ENCODE data around the gene CFAP410. TPM values are rescaled to one million over a fixed set of nuclear protein-coding genes. Genes with fewer than 3 reads are reported as not detected.

Gene CFAP410
- total and polyA plus RNA-seq, 5 donors = 13.2 to 19.8 (median 16.8) TPM

DNA sequence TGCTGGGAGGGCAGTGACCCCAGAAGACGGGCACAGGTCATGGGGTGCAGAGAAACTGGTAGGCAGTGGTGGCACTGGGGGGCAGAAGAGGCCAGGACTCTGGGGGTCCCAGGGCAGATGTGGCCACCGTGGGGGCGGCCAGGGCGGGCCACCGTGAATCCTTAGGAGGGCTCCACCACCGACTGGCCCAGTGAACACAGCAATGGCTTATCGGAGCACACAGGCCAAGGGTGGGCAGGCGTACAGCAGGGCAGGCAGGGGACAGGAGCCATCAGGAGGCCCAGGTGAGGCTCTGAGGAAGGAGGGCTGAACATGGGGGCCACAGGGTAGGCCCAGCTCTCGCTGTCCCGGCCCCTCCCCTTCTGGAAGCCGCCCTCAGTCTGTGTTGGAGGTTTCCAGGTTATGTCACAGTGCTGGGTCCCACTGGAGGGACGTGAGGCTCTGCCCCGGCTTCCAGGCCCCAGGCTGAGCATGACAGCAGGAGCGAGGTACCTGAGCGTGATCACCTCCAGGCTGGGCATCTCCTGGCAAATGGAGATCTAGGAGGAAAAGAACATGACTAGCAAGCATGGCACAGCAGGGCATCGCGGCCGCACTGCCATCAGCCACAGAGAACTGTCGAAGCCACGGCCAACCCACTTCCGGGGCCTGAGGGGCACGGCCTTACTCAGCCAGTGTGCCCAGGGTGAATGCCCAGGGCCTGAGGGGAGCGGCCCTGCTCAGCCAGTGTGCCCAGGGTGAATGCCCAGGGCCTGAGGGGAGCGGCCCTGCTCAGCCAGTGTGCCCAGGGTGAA lies 3.7 kb downstream of the CFAP410 start:
- ATAC-seq (no peak), DNase-seq (peak in 2 of 3 donors; percentile 54 to 63)
- Histone ChIP-seq H3K9me3 (ENCODE audit: control insufficient read depth, low read length) (no peaks in the 10 kb centered on the region), H3K27me3 (ENCODE audit: control insufficient read depth, insufficient read depth) (no peaks in the 10 kb centered on the region), H3K4me1 (ENCODE audit: control insufficient read depth, insufficient read depth, low read length) (peaks cover 5% of the 10 kb centered on the region), H3K27ac (ENCODE audit: low read length) (no peak overlapping the region), H3K4me3 (ENCODE audit: low read length) (no peak overlapping the region)
- WGBS = 96% methylated on average over 23 of the region's 24 CpGs
- intact Hi-C loops (cut with DNase I) = no loop called here

DNA sequence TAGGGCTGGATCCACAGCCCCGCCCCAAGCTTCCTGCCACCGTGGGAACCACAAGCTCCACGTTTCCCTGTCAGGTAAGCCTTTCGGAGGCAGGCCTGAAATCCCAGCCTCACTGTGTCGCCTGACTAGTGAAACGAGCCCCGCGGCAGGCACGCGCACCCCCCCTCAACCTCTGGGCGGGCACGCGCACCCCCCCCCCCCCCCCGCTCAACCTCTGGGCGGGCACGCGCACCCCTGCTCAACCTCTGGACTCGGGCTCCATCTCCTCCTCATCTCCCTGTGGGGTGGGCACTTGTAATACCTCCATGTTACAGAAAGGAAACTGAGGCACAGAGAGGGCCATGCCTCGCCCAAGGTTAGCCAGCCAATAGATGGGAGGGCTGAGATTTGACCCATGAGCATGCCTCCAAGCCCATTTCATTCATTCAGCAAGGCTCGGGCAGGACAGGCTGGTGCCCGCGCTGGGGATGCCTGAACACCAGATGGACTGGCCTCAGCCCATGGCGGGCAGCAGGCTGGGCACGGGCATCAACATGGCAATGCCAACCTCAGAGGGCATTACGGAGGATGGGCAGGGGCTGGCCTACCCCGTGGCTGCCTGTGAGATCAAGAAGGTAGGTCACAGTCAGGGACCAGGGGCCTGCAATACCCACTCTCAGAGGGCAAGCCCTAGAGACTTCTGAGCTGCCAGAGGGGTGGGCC lies 4.7 kb downstream of the CFAP410 start:
- DNase-seq (peak in 2 of 3 donors; percentile 54 to 62), ATAC-seq (no peak)
- no peak overlapping the region for H3K4me3 ChIP-seq (ENCODE audit: low read length)
- H3K9me3 ChIP-seq (ENCODE audit: control insufficient read depth, low read length) = no peaks in the 10 kb centered on the region
- no peaks in the 10 kb centered on the region for H3K27me3 ChIP-seq (ENCODE audit: control insufficient read depth, insufficient read depth)
- peaks cover 5% of the 10 kb centered on the region for H3K4me1 ChIP-seq (ENCODE audit: control insufficient read depth, insufficient read depth, low read length)
- intact Hi-C loops (cut with DNase I) = no loop called here
- WGBS = 89% methylated on average over 26 of the region's 26 CpGs
- no peak overlapping the region for H3K27ac ChIP-seq (ENCODE audit: low read length)

- peak in 1 of 3 donors; percentile 63 for DNase-seq
- WGBS = 83% methylated on average over 45 of the region's 45 CpGs
- Histone ChIP-seq H3K4me1 (ENCODE audit: control insufficient read depth, insufficient read depth, low read length) (peaks cover 5% of the 10 kb centered on the region), H3K9me3 (ENCODE audit: control insufficient read depth, low read length) (no peaks in the 10 kb centered on the region), H3K27ac (ENCODE audit: low read length) (no peak overlapping the region), H3K4me3 (ENCODE audit: low read length) (no peak overlapping the region), H3K27me3 (ENCODE audit: control insufficient read depth, insufficient read depth) (no peaks in the 10 kb centered on the region)
- intact Hi-C loops (cut with DNase I) = no loop called here
- no peak for ATAC-seq
Observed at GRCh38 chr21:44333509-44334328, 5.5 kb downstream of the CFAP410 start.

- H3K9me3 ChIP-seq (ENCODE audit: control insufficient read depth, low read length) = no peaks in the 10 kb centered on the region
- no peak overlapping the region for H3K4me3 ChIP-seq (ENCODE audit: low read length)
- no peaks in the 10 kb centered on the region for H3K27me3 ChIP-seq (ENCODE audit: control insufficient read depth, insufficient read depth)
- no peaks in the 10 kb centered on the region for H3K4me1 ChIP-seq (ENCODE audit: control insufficient read depth, insufficient read depth, low read length)
- peak in 1 of 3 donors; percentile 57 for DNase-seq
- intact Hi-C loops (cut with DNase I) = no loop called here
- no peak overlapping the region for H3K27ac ChIP-seq (ENCODE audit: low read length)
- 96% methylated on average over 22 of the region's 22 CpGs for WGBS
- no peak for ATAC-seq
Observed at GRCh38 chr21:44332965-44333364, 6.2 kb downstream of the CFAP410 start.

GRCh38 chr21:44332383-44332782 lies 6.8 kb downstream of the CFAP410 start:
- no peaks in the 10 kb centered on the region for H3K9me3 ChIP-seq (ENCODE audit: control insufficient read depth, low read length)
- ATAC-seq (no peak), DNase-seq (peak in 1 of 3 donors; percentile 58)
- no peaks in the 10 kb centered on the region for H3K4me1 ChIP-seq (ENCODE audit: control insufficient read depth, insufficient read depth, low read length)
- 88% methylated on average over 17 of the region's 17 CpGs for WGBS
- H3K27me3 ChIP-seq (ENCODE audit: control insufficient read depth, insufficient read depth) = no peaks in the 10 kb centered on the region
- H3K4me3 ChIP-seq (ENCODE audit: low read length) = no peak overlapping the region
- H3K27ac ChIP-seq (ENCODE audit: low read length) = no peak overlapping the region
- intact Hi-C loops (cut with DNase I) = no loop called here

DNA sequence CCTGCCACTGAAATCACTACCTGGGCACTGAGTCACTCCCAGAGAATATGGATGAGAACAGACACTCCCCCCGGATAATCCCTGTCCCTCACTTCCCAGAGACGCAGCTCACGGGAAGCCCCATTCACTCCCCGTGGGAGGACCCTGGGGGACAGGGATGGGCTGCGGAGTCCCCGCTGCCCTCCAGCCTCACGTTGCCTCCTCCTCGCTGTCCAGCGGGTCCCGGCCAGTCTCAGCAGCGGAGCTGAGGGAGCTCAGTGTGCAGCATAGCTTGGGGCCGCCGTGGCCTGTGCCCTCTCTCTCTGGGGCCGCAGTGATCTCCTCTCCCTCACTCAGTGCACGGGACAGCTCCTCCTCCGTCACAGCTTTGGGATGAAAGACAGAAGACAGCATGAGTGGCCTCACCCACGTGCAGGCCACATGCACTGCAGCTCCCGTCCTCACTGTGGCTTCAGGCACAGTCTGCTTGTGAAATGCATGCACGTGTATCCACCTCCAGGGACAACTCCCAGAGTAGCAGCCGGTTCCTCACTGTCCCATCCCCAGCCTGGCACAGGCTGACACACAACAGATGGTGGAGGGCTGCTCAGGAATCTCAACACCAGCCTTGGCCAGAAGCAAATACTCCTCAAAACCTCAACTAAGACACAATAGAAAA lies 7.4 kb downstream of the CFAP410 start:
- Histone ChIP-seq H3K27ac (ENCODE audit: low read length) (no peak overlapping the region), H3K9me3 (ENCODE audit: control insufficient read depth, low read length) (no peaks in the 10 kb centered on the region), H3K4me3 (ENCODE audit: low read length) (no peak overlapping the region), H3K27me3 (ENCODE audit: control insufficient read depth, insufficient read depth) (no peaks in the 10 kb centered on the region), H3K4me1 (ENCODE audit: control insufficient read depth, insufficient read depth, low read length) (no peaks in the 10 kb centered on the region)
- DNase-seq (peak in 1 of 3 donors; percentile 59), ATAC-seq (no peak)
- WGBS = 64% methylated on average over 20 of the region's 20 CpGs
- intact Hi-C loops (cut with DNase I) = no loop called here

DNA sequence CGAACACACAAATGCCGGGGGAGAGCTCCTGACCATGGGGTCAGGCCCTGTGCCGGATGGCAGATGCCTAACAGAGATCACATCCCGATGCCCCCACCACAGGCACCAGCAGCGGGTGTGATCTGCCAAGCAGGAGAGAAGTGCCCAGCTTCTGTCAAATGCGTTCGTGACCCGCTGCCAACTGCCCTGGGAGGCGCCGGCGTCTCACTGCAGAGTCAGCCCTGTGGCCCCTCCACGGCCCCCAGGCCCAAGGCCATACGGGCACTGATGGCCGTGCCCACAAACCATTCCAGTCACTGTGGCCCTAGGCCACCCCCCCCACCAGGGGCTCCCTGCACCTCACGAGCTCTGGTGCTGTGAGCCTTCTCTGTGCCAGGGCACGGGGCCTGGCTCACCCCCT lies 8.0 kb downstream of the CFAP410 start:
- ATAC-seq (no peak), DNase-seq (peak in 1 of 3 donors; percentile 67)
- Histone ChIP-seq H3K27me3 (ENCODE audit: control insufficient read depth, insufficient read depth) (no peaks in the 10 kb centered on the region), H3K4me1 (ENCODE audit: control insufficient read depth, insufficient read depth, low read length) (no peaks in the 10 kb centered on the region), H3K27ac (ENCODE audit: low read length) (no peak overlapping the region), H3K4me3 (ENCODE audit: low read length) (no peak overlapping the region), H3K9me3 (ENCODE audit: control insufficient read depth, low read length) (no peaks in the 10 kb centered on the region)
- intact Hi-C loops (cut with DNase I) = no loop called here
- 82% methylated on average over 16 of the region's 16 CpGs for WGBS

DNA sequence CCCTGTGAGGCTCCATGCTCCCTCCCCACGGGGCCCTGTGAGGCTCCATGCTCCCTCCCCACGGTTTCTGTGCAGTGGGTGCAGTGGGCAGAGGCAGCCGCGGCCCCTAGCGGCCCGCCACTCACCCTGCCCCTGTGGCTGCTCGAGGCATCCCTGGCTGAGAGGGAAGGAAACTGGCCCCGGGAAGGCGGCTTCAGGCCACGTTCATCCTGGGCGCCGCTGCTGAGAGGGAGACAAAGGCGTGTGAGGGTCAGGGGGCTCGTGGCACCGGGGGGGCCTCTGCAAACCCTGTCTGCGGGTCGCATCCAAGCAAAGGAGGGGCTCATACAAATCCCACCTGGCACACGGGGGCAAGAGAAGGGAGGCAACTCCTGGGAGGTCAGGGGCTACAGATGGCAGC lies 8.5 kb downstream of the CFAP410 start:
- no peak for ATAC-seq
- H3K27me3 ChIP-seq (ENCODE audit: control insufficient read depth, insufficient read depth) = no peaks in the 10 kb centered on the region
- H3K27ac ChIP-seq (ENCODE audit: low read length) = no peak overlapping the region
- intact Hi-C loops (cut with DNase I) = no loop called here
- no peak overlapping the region for H3K4me3 ChIP-seq (ENCODE audit: low read length)
- H3K9me3 ChIP-seq (ENCODE audit: control insufficient read depth, low read length) = no peaks in the 10 kb centered on the region
- no peaks in the 10 kb centered on the region for H3K4me1 ChIP-seq (ENCODE audit: control insufficient read depth, insufficient read depth, low read length)
- peak in 1 of 3 donors; percentile 62 for DNase-seq
- WGBS = 81% methylated on average over 18 of the region's 18 CpGs

DNA sequence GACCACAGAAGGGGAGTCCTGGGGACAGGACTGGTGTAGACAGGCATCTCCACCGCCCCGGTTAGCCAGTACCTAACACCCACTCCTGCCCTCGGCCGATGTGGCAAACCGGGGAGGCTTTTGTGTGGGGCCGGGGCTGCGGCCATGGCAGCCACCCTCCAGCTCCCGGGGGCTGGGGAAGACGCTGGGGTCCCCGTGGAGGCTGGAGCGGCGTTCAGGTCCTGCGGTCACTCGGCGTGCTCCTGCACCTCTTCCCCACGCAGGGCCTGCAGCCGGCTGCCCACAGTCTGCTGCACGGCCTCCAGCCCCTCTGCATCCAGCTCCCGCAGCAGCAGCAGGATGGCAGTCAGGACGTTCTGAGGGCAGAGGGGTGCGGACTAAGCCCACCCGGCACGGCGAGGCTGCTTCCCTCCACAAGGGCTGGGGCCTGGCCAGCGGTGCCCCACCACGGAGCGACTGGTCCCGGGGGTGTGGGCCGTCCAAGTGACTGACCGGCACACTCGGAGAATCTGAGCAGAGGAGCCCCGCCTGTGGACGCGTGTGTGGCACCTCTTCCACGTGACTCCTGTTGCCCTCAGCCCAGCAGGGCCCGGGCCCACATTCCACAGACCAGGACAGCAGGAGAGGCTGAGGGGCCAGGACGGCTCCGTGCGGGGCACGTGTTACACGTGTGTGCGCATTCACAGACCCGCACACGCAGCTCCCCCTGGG lies 9.1 kb downstream of the CFAP410 start:
- Histone ChIP-seq H3K27ac (ENCODE audit: low read length) (no peak overlapping the region), H3K27me3 (ENCODE audit: control insufficient read depth, insufficient read depth) (no peaks in the 10 kb centered on the region), H3K4me3 (ENCODE audit: low read length) (no peak overlapping the region), H3K4me1 (ENCODE audit: control insufficient read depth, insufficient read depth, low read length) (no peaks in the 10 kb centered on the region), H3K9me3 (ENCODE audit: control insufficient read depth, low read length) (no peaks in the 10 kb centered on the region)
- peak in 1 of 2 donors; percentile 2 for ATAC-seq
- peak in 1 of 3 donors; percentile 65 for DNase-seq
- 85% methylated on average over 44 of the region's 44 CpGs for WGBS
- intact Hi-C loops (cut with DNase I) = no loop called here

Data from right cardiac atrium (tissue), 5 donors.